Mononuclear cell (primary cell): Measurements from ENCODE around the gene CDC45. TPM values are rescaled to one million over a fixed set of nuclear protein-coding genes. Genes with fewer than 3 reads are reported as not detected.
"Not testable (repeated sequence)": the region's sequence is repeated elsewhere in the genome, so short reads cannot be mapped to it uniquely, and the experiment has no call there.

Source experiments
- H3K27me3 ChIP-seq: 2 replicates; pipeline ENCODE4 v1.6.0; 2011; ENCODE audit warnings: low read length, control low read depth; ENCODE audit not compliant: insufficient read depth
- H3K4me1 ChIP-seq: 2 replicates; pipeline ENCODE4 v1.5.1; 2011; ENCODE audit warnings: mild to moderate bottlenecking, low read length, control low read depth; ENCODE audit not compliant: insufficient read depth
- H3K4me3 ChIP-seq: 2 replicates; pipeline ENCODE4 v1.5.1; 2011; ENCODE audit warnings: mild to moderate bottlenecking, low read length, moderate library complexity
- H3K9me3 ChIP-seq: 2 replicates; pipeline ENCODE4 v1.5.1; 2011; ENCODE audit warnings: low read depth, mild to moderate bottlenecking, control low read depth, low read length
- total RNA-seq: library from RNA; depleted of rRNA; stranded (reverse); fragments of >200 nt; gene quantifications from one replicate; pipeline ENCODE4 v1.2.3, GENCODE V29; 2012

CDC45 gene, protein sequence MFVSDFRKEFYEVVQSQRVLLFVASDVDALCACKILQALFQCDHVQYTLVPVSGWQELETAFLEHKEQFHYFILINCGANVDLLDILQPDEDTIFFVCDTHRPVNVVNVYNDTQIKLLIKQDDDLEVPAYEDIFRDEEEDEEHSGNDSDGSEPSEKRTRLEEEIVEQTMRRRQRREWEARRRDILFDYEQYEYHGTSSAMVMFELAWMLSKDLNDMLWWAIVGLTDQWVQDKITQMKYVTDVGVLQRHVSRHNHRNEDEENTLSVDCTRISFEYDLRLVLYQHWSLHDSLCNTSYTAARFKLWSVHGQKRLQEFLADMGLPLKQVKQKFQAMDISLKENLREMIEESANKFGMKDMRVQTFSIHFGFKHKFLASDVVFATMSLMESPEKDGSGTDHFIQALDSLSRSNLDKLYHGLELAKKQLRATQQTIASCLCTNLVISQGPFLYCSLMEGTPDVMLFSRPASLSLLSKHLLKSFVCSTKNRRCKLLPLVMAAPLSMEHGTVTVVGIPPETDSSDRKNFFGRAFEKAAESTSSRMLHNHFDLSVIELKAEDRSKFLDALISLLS
- total RNA-seq, result 0.42 TPM

DNA sequence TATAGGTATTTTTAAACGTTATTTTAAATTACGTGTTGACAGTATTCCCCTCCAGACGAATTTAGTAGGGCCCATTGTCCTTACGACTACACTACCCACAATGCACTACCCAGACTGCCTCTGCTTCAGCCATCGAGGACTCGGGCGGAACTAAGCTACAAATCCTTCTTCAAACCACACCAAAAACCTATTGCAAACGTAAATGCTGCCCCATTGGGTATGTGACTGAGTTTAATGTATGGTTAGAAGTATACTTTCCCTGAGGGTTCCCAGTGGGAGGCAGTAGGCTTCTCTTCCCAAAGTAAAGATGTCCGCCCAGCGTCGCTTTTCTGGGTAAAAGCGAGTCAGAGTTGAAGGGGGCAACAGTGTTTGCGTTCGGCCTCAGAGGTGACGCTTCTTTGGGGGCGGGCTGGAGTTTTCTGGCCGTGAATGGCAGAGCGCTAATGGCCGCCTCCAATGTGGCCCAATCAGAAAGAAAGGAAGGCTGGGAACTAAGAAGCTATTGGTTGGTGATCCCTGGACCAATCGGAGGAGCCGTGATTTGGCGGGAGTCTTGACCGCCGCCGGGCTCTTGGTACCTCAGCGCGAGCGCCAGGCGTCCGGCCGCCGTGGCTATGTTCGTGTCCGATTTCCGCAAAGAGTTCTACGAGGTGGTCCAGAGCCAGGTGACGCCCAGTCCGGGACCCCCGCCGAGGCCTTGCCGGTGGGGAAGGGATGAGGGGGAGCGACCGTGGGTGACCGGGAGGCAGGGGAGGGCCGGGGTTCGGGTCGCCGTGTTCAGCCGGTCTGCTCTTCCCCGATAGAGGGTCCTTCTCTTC lies at the start of gene CDC45:
Gene CDC45 (plus strand): TSS at position 566 of the 818 bp plus-strand sequence. CDS start 49 bp downstream, at position 615.
- Histone ChIP-seq H3K27me3 (no peaks in the 10 kb centered on the region), H3K4me1 (peaks cover 22% of the 10 kb centered on the region), H3K9me3 (no peaks in the 10 kb centered on the region), H3K4me3 (peak within 1 kb of the TSS; percentile 79)

DNA sequence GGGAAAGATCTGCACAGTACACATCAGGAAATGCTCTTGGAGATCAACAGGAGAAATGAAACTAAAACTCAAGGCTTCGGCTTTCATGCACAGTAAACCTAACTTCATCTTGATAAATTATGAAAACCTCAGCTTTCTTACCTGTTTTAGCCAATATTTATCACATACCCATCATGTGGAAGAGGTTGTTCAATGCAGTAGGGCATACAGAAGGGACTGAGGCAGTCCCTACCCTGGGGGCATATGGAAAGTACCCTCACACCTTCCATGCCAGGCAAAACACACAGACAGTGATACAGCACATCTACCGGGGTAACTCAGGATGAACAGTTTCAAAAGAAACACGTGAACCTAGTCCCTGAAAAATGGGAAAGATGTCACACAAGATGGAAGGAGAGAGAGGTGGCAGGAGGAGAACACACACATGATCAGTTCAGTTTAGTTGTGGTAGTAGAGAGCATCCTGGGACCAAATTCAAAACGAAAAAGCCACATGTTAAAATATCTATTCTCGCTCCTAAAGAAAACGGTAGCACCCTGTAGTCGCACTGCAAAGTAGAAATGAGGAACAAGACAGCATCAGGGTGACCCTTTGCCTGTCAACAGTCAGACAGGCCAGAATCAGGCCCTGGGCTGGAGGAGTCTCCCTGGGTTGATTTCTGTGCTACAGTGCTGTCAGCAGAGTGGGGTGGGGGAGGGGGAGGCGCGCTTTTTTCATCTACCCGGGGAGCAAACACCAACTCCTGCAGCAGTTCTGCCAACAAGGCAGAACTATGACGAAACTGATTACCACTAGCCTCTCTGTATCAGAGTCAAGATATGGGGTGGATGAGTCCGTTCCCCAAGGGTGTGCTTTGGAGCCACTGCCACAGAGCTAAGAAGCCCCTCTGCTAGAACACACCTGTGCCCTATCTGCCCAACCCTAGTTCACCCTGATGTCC lies 49.5 kb upstream of the CDC45 start:
- Histone ChIP-seq H3K27me3 (no peaks in the 10 kb centered on the region), H3K4me3 (peak overlapping the region; percentile 73), H3K4me1 (peaks cover 70% of the 10 kb centered on the region), H3K9me3 (no peaks in the 10 kb centered on the region)

DNA sequence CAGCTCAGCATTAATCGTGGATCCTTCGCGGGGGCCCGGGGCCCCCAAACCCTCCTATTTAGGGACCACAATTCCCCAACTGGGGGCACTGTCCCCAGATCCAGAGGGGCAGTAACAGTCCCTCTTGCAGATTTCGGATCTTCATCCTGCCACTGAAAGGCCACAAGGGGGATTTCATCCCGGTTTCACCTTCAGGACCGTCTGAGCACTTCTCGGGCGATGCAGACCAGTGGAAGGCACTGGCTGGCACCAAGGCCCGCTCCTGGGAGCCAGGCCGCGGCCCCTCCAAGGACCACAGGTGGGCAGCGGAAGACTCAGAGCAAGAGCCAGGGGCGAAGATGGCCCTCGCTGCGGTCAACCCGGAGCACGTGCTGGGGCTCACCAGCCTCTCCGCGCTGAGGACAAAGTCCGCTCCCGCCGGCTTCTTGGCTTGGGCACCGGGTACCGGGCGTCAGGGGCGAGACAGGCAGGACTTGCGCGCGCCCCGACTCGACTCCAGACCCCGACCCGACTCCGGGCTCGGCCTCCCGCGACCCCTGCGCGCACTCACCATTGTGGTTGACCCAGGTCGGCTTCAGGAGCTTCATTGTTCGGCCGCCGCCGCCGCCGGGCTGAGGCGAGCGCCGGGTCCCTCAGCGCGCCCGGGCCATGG lies 48.7 kb upstream of the CDC45 start:
- Histone ChIP-seq H3K27me3 (no peaks in the 10 kb centered on the region), H3K4me3 (peak overlapping the region; percentile 73), H3K4me1 (peaks cover 63% of the 10 kb centered on the region), H3K9me3 (no peaks in the 10 kb centered on the region)

DNA sequence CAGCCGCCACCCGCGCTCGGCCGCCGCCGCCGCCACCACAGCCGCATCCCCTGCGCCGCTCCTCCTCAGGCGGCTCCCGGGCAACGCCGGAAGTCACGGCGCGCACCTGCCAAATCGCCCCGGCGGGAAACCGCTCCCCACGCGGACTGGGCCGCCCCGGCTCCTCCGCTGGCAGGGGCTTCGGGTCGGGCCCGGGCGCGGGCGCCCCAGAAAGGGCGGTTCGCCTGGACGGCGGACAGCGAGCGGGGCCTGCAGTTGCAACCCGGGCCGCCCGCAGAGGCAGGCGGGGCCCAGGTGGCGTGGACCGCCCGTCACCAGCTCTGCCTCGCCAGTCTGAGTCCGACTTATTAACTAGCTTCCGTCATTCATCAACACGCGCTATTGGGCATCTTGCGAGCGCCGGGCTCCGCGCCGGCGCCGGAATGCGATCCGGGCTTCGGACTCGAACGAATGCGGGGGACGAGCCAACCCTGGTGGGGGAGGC lies 48.0 kb upstream of the CDC45 start, which contains the start of gene HIRA:
Gene HIRA (minus strand): TSS at position 85 of the 484 bp plus-strand sequence. CDS start 257 bp downstream, outside the sequence.
- peaks cover 59% of the 10 kb centered on the region for H3K4me1 ChIP-seq
- H3K27me3 ChIP-seq, result no peaks in the 10 kb centered on the region
- H3K4me3 ChIP-seq, result peak within 1 kb of the TSS; percentile 73
- no peaks in the 10 kb centered on the region for H3K9me3 ChIP-seq

DNA sequence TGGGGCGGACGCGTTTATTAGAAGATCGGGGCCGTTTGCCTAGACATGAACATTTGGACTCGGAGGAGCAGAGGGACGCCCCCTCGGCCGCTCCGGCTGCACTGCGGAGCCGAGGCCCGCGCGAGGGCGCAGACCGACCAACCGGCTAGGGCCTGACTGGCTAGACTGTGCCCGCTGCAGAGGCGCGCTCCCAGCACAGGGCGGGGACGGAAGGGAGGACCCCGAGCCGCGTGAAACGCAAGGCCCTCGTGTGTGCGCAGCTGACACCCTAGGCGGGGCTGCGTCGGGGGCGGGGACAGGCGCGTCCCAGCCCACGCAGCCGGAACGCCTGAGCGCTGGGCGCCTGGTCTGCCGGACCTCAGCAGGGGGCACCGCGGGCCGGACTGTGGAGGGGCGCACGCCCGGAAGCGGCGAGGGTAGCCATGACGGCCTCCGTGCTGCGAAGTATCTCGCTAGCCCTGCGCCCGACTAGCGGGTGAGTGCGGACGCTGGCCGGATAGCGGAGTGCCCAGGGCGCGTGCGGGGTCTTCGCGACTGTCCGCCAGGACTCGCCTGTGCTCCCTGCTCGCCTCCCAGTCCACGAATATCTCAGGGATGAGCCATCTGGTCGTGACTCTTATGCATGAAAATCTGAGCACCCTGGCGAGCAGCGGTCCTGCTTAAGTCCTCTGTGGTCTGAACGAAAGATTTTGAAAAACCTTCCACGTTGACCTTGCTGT lies 47.4 kb upstream of the CDC45 start, which contains the start of gene MRPL40:
Gene MRPL40 (plus strand): TSS at position 413 of the 719 bp plus-strand sequence. CDS start 10 bp downstream, at position 423.
- peaks cover 54% of the 10 kb centered on the region for H3K4me1 ChIP-seq
- H3K27me3 ChIP-seq, result no peaks in the 10 kb centered on the region
- no peaks in the 10 kb centered on the region for H3K9me3 ChIP-seq
- peak within 1 kb of the TSS; percentile 73 for H3K4me3 ChIP-seq

DNA sequence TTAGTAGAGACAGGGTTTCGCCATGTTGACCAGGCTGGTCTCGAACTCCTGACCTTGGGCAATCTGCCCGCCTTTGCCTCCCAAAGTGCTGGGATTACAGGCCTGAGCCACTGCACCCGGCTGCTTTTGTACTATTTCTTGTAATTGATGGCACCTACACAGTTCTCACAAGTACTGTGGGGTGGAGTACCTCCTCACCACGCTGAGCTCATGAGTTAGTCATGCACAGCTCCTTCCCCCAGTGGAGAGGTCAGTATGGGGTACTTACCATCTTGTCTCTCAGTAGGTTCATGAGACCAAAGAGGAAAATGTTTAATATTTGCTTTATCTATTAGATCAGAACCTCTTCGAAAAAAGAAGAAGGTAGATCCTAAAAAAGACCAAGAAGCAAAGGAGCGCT lies 45.3 kb upstream of the CDC45 start:
- Histone ChIP-seq H3K9me3 (no peaks in the 10 kb centered on the region), H3K4me1 (peaks cover 39% of the 10 kb centered on the region)

DNA sequence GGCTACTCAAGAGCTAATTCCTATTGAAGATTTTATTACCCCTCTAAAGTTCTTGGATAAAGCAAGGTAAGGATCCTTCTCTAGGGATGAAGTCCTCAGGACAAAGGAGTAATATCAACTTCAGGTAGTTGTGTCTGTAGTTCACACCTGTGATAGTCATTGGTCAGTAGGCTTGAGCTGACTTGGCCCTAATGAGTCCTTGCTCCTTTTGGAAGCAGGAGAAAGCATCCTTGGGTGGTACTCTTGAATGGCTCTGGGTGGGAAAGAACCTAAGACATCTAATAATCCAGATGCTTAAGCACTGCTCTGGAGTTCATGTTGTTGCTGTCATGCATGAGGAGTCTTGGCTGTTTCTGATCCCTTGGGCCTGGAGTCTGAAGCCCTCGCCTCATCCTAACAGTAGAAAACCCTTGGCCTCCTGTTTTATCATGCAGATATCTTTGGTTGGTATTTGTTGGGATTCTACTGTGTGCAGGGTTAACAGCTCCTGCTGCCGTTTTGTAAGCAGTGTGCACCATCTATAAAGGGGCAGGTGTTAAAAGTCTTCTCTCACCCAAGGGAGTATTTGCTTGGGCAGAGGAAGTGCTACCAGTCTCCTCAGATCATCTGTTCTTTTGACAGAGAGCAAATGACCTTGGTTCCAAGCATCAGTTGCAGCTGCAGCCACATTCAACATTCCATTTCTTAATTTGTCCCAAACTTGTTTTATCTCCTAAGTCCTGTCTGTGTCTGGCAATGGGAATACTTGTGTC lies 44.7 kb upstream of the CDC45 start:
- H3K9me3 ChIP-seq, result no peaks in the 10 kb centered on the region
- H3K27me3 ChIP-seq, result no peaks in the 10 kb centered on the region
- H3K4me3 ChIP-seq, result no peak overlapping the region
- peaks cover 33% of the 10 kb centered on the region for H3K4me1 ChIP-seq

More for the DNA sequence above, 45.3 kb upstream of the CDC45 start:
- H3K27me3 ChIP-seq, result no peaks in the 10 kb centered on the region
- H3K4me3 ChIP-seq, result no peak overlapping the region

DNA sequence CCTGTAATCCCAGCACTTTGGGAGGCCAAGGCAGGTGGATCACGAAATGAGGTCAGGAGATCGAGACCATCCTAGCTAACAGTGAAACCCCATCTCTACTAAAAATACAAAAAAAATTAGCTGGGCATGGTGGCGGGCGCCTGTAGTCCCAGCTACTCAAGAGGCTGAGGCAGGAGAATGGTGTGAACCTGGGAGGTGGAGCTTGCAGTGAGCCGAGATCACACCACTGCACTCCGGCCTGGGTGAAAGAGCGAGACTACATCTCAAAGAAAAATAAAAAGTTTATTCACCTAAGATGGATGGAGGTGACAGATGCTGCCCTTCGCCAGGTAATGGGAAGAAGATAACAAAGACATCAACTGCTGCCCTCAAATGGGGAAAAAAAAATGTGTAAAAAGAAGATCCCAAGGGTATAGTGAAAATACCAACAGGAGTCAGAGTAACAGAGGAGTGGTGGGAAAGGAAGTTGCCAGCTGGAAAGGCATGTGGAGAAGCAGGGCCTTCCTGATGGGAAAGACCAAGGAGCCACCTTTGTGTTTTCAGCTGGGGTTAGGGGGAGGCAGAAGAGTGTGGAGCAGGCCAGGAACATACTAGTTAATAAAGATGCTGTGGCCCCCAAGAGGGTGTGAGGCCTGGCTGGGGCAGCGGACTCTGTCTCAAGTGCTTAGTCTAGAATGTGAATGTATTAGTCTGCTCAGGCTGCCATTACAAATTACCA lies 43.1 kb upstream of the CDC45 start:
- H3K4me3 ChIP-seq, H3K27me3 ChIP-seq, H3K9me3 ChIP-seq: not testable (repeated sequence)
- H3K4me1 ChIP-seq, result peaks cover 22% of the 10 kb centered on the region

DNA sequence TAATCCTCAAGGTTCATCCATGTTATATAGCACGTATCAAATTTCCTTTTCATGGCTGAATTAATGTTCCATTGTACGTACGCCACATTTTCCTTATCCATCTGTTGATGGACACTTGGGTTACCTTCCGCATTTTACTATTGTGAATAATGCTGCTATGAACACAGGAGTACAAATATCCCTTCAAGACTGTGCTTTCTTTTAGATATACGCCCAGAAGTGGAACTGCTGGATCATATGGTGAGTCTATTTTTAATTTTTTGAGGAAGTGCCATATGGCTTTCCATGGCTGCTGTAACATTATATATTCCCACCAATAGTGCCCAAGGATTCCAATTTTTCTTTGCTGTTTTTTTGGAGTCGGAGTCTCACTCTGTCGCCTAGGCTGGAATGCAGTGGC lies 41.4 kb upstream of the CDC45 start:
- peaks cover 14% of the 10 kb centered on the region for H3K4me1 ChIP-seq
- H3K27me3 ChIP-seq, result no peaks in the 10 kb centered on the region
- no peak overlapping the region for H3K4me3 ChIP-seq
- no peaks in the 10 kb centered on the region for H3K9me3 ChIP-seq

DNA sequence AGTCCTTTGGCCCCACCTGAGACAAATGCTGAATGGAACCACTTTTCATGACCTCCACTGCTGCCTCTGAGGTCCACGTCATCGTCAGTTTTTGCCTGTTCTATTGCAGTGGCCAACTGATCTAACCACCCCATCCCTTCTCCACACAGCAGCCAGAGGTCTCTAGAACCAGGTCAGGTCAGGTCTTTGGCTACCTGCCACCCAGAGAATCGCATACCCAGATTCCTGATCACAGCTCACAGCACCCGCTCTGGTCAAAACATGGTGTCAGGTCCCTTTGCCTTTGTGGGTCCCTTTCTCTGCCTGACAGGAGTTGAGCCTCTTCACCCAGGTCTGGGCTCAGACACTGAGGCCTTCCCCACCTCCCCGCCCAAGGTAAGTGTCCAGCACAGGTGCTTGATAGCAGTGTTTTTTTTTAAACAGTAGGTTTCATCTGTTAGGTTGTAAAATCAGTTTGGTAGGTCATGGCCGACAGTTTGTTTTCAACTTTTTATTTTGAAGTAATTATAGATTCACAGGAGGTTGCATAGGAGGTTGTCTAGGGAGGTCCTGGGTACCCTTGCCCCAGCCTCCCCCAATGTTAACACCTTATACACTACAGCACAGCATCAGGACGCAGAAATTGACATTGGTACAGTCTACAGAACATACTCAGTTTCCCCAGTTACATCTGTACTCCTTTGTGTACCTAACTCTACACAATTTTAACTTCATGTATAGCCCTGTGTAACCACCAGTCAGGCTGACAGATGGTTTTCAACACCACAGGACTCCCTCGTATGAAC lies 39.1 kb upstream of the CDC45 start:
- no peaks in the 10 kb centered on the region for H3K9me3 ChIP-seq
- H3K4me1 ChIP-seq, result peaks cover 6% of the 10 kb centered on the region
- H3K4me3 ChIP-seq, result no peak overlapping the region

DNA sequence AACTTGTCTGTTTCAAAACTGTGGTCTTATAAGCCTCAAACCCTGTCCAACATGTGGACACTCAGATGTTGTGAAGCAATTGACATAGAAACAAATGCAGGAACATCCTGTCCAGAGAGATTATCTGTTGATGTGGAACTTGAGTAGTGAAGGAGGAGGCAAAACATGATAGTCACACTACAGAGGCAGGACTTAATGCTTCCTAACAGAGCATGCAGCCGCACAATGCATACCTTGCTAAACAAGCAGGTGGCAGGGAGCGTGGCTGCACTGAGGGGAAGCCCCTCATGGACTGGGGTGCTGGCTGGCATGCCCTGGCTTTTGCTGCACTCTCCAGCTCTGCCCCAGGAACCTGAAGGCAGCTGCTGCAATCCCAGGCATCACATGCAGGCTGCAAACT lies 37.6 kb upstream of the CDC45 start:
- H3K27me3 ChIP-seq, result no peaks in the 10 kb centered on the region
- no peak overlapping the region for H3K4me3 ChIP-seq
- H3K4me1 ChIP-seq, result peaks cover 20% of the 10 kb centered on the region
- H3K9me3 ChIP-seq, result no peaks in the 10 kb centered on the region

More for the DNA sequence above, 39.1 kb upstream of the CDC45 start:
- no peaks in the 10 kb centered on the region for H3K27me3 ChIP-seq
